Upper lobe of right lung (tissue), 1 donor: Measurements from ENCODE around the gene ZMPSTE24. TPM values are rescaled to one million over a fixed set of nuclear protein-coding genes. Genes with fewer than 3 reads are reported as not detected.
"Not testable (repeated sequence)": the region's sequence is repeated elsewhere in the genome, so short reads cannot be mapped to it uniquely, and the experiment has no call there.

ENCODE experiments used
- ATAC-seq: fragments of 200-7000 bp; cut with Tn5 transposase; one replicate; pipeline ENCODE4 v1.9.1; 2020; ENCODE audit warnings: mild to moderate bottlenecking, moderate library complexity
- DNase-seq: peaks from one replicate; pipeline ENCODE4 v3.0.0-alpha.2; 2020
- H3K27ac ChIP-seq: fragments of 200-600 bp; one replicate; pipeline ENCODE4 v1.8.0; 2022
- H3K27me3 ChIP-seq: fragments of 200-600 bp; one replicate; pipeline ENCODE4 v1.8.0; 2022; ENCODE audit warnings: mild to moderate bottlenecking
- H3K36me3 ChIP-seq: fragments of 200-600 bp; one replicate; pipeline ENCODE4 v1.8.0; 2022
- H3K4me1 ChIP-seq: fragments of 200-600 bp; one replicate; pipeline ENCODE4 v1.8.0; 2022
- H3K4me3 ChIP-seq: fragments of 200-600 bp; one replicate; pipeline ENCODE4 v1.8.0; 2022; ENCODE audit warnings: mild to moderate bottlenecking
- H3K9me3 ChIP-seq: fragments of 200-600 bp; one replicate; pipeline ENCODE4 v1.8.0; 2022
- CTCF ChIP-seq: fragments of 200-600 bp; IDR thresholded peaks from one replicate; pipeline ENCODE4 v1.8.0; 2022; ENCODE audit warnings: antibody characterized with exemption
- intact Hi-C: fragments of 100-400 bp; cut with DNase I; formaldehyde crosslinking; loops from one replicate; pipeline ENCODE4 v1.11.0; 2022
- long read RNA-seq: library from polyadenylated mRNA; unstranded; transcript quantifications from one replicate; pipeline ENCODE4 v2.0.0, GENCODE V29; 2021
- total RNA-seq: library from RNA; stranded (reverse); fragmentation: NEBNext Ultra II Directional; extraction: Animal tissue kit (Norgen Biotek cat#: 25700); gene quantifications from one replicate; pipeline ENCODE4 v1.2.1, GENCODE V29; 2021
- donor health status: DM: no; HTN: yes; CAD: no; lungs with severe emphysema.

Gene ZMPSTE24
- 39.9 TPM for total RNA-seq
- long read RNA-seq, transcript ZMPSTE24-201 (10 exons, 3,108 nt), result major isoform, 100 of 112 reads
- long read RNA-seq, partial matches to known transcripts, result 8 of 112 reads
- long read RNA-seq, other reads (novel, unspliced or antisense), result 4 of 112 reads

- intact Hi-C loops, result no loop called here
Observed at GRCh38 chr1:40257688-40258444, at the start of gene ZMPSTE24. ZMPSTE24 (plus strand) TSS chr1:40258236; CDS start chr1:40258272, 36 bp downstream.

GRCh38 chr1:40210511-40211204, 47.4 kb upstream of the ZMPSTE24 start:
- Histone ChIP-seq H3K27ac (no peak overlapping the region), H3K9me3 (no peaks in the 10 kb centered on the region), H3K36me3 (peaks cover 72% of the 10 kb centered on the region), H3K27me3 (no peaks in the 10 kb centered on the region), H3K4me3 (no peak overlapping the region), H3K4me1 (no peaks in the 10 kb centered on the region)
- ATAC-seq, result no peak
- TF ChIP-seq CTCF, result no peak
- DNase-seq, result no peak
- intact Hi-C loops, result no loop called here

More at GRCh38 chr1:40257688-40258444, at the start of gene ZMPSTE24:
- TF ChIP-seq CTCF, result no peak
- Histone ChIP-seq H3K27me3 (no peaks in the 10 kb centered on the region), H3K36me3 (peaks cover 28% of the 10 kb centered on the region), H3K9me3 (no peaks in the 10 kb centered on the region), H3K4me3 (peak within 1 kb of the TSS; percentile 99), H3K27ac (peak within 1 kb of the TSS; percentile 94), H3K4me1 (peaks cover 21% of the 10 kb centered on the region)
- DNase-seq (peak; percentile 97), ATAC-seq (peak; percentile 99)

GRCh38 chr1:40218333-40218732, 39.7 kb upstream of the ZMPSTE24 start:
- Histone ChIP-seq H3K27ac (no peak overlapping the region), H3K9me3 (no peaks in the 10 kb centered on the region), H3K27me3 (no peaks in the 10 kb centered on the region), H3K4me1 (no peaks in the 10 kb centered on the region), H3K4me3 (no peak overlapping the region), H3K36me3 (peaks cover 34% of the 10 kb centered on the region)
- DNase-seq (no peak), ATAC-seq (no peak)
- intact Hi-C loops, result no loop called here
- no peak for TF ChIP-seq CTCF

GRCh38 chr1:40221471-40221905, 36.5 kb upstream of the ZMPSTE24 start:
- DNase-seq, H3K4me3 ChIP-seq, ATAC-seq, H3K4me1 ChIP-seq, H3K9me3 ChIP-seq, H3K27ac ChIP-seq, H3K27me3 ChIP-seq, intact Hi-C loops: not testable (repeated sequence)
- H3K36me3 ChIP-seq, result peaks cover 37% of the 10 kb centered on the region

- no peaks in the 10 kb centered on the region for H3K9me3 ChIP-seq
- no peak overlapping the region for H3K4me3 ChIP-seq
- H3K36me3 ChIP-seq, result peaks cover 33% of the 10 kb centered on the region
- ATAC-seq (no peak), DNase-seq (no peak)
- no peak overlapping the region for H3K27ac ChIP-seq
- no peaks in the 10 kb centered on the region for H3K27me3 ChIP-seq
- no peak for TF ChIP-seq CTCF
- intact Hi-C loops, result no loop called here
- H3K4me1 ChIP-seq, result no peaks in the 10 kb centered on the region
Observed at GRCh38 chr1:40221977-40222772, 35.9 kb upstream of the ZMPSTE24 start.
